ENCODE results near the gene SORCS1.

DNA sequence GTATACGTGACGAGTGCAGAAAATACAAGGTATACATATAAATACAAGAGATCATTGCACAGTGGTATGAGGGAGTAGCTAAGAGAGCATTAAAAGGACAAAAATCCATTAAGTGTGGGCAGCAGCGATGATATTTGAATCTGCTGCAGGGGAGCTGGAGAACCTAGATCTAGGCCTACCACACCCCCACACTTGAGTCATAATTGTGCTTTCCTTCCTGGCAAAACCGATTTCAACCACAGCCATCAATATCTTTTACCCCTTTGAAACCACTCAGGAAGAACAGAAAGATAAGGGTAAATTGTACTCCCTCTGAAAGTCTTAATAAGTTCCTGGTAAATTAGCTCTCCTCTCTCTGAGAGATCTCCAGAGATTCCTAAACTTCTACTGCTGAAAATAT, 345.0 kb downstream of the SORCS1 start:
- no peak for TF ChIP-seq POLR2AphosphoS5 (IDR thresholded peaks at IDR 0.05)
- no peak for TF ChIP-seq POLR2A (IDR thresholded peaks at IDR 0.05)
- TF ChIP-seq, protein P1, sequence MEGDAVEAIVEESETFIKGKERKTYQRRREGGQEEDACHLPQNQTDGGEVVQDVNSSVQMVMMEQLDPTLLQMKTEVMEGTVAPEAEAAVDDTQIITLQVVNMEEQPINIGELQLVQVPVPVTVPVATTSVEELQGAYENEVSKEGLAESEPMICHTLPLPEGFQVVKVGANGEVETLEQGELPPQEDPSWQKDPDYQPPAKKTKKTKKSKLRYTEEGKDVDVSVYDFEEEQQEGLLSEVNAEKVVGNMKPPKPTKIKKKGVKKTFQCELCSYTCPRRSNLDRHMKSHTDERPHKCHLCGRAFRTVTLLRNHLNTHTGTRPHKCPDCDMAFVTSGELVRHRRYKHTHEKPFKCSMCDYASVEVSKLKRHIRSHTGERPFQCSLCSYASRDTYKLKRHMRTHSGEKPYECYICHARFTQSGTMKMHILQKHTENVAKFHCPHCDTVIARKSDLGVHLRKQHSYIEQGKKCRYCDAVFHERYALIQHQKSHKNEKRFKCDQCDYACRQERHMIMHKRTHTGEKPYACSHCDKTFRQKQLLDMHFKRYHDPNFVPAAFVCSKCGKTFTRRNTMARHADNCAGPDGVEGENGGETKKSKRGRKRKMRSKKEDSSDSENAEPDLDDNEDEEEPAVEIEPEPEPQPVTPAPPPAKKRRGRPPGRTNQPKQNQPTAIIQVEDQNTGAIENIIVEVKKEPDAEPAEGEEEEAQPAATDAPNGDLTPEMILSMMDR (IDR thresholded peaks at IDR 0.05) = no peak
